GM21786 (cell line): ENCODE results near the gene ZNF784.

Experiments used
- ATAC-seq: cut with Tn5 transposase; IDR thresholded peaks from one replicate; pipeline ENCODE4 v1.9.1; 2021; ENCODE audit not compliant: unreplicated experiment

The ZNF784 gene, protein sequence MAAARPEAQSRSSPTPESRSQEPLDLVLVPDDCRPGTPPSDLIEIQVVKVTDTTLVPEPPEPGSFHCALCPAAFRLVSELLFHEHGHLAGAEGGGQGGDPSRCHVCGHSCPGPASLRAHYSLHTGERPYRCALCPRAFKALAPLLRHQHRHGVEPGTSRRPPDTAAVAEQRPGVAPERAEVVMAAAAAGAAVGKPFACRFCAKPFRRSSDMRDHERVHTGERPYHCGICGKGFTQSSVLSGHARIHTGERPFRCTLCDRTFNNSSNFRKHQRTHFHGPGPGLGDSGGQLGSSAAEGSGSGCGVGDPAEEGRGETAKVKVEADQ

DNA sequence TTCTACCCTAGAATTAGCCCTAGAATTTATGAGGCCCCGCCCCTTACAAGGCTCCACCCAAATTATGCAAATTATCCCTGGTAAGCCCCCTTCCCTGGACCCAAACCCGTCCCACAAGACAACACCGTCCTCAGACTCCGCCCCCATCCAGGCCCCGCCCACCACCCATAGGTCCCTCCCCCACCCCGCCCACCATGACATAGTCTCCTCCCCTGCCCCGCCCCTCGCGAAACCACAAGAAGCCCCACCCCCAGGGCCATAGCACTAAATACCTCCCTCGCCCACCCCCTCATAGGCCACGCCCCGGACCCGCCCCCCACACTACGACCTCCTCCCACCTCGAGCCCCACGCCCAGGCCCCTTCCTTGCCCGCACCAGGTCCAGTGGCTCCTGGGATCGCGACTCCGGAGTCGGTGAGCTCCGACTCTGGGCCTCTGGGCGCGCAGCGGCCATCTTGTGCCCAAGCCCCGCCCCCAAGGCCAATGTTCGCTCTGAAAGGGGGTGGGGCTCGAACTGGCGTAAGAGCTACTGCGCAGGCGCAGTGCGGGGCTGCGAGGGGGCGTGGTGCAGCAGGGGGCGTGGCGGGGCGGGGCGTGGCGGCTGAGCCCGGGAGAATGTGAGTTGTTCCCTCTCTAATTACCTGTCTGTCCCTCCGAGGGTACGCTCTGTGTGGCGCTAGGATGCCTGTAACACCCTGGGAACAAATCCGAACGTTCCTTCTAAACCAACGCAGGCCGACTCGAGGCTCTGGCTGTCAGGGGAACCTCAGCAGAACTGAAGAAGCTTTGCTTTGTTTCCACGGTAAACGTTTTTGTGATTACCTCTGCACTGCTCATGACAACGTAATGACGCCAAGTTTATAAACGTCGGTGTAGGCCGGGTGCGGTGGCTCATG lies at the start of gene ZNF784:
Gene ZNF784, minus strand, starts transcription at position 458 of the 895 bp plus-strand sequence. Its CDS starts 5 bp downstream, at position 453.
- peak; percentile 69 for ATAC-seq

DNA sequence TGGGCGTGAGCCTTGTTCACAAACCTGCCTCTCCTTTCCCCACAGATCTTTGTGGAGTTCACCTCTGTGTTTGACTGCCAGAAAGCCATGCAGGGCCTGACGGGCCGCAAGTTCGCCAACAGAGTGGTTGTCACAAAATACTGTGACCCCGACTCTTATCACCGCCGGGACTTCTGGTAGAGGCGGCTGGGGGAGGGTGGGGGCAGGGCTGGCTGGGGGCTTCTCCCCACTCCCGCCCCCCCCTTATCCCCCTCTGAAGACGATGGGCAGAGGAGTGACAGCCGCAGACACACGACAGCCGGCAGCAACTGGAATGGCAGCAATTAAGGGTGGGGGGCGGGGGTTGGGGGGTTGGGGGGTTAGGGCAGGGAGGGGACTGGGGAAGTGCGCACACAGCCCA lies 49.5 kb upstream of the ZNF784 start:
- ATAC-seq = no peak

DNA sequence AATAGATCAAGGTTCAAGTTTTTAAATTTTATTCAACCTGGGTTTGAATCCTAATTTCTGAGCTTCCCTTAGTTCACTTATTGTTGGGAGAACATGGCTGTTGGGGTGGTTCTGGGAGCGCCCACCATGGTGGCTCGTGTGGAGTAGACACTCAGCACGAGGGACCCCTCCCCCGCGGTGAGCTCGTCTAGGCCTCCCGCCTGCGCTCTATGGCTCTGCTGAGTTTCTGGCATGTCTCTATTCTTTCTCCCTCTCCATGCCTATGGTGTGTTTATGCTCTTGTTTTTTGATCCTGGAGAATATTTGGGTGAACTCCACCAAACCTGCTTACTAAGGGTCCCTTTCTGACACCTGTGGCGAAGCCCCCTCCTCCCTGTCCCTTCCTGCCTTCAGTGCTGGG lies 49.1 kb upstream of the ZNF784 start:
- no peak for ATAC-seq

DNA sequence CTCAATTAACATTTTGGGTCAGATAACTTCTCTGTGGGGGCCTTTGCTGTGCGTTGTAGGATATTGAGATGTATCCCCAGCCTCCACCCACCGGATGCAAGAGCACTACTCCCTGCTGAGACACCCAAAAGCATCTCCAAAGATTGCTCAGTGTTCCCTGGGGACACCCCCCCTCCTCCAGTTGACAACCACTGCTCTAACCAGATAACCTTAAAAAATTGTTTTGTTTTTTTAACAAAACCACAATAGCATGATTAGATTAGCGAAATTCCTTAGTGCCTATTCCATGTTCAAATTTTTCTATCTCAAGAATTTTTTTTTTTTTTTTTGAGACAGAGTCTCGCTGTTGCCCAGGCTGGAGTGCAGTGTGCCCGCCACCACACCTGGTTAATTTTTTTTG lies 48.1 kb upstream of the ZNF784 start:
- ATAC-seq = no peak

DNA sequence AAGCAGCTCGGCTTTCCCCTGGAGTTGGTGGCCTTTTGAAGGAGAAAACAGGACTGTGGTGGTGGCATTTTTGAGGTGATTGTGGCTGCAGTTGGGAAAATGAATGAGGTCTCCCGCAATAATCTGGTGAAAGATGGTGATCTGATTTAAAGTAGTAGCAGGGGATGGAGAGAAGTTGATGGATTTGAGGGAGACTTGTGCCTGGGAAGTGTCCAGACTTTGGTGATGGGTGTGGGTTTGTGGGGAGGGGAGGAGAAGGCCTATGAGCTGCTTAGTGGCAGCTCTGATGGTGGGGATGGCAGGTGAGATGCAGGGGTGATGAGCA lies 46.6 kb upstream of the ZNF784 start:
- ATAC-seq = no peak

DNA sequence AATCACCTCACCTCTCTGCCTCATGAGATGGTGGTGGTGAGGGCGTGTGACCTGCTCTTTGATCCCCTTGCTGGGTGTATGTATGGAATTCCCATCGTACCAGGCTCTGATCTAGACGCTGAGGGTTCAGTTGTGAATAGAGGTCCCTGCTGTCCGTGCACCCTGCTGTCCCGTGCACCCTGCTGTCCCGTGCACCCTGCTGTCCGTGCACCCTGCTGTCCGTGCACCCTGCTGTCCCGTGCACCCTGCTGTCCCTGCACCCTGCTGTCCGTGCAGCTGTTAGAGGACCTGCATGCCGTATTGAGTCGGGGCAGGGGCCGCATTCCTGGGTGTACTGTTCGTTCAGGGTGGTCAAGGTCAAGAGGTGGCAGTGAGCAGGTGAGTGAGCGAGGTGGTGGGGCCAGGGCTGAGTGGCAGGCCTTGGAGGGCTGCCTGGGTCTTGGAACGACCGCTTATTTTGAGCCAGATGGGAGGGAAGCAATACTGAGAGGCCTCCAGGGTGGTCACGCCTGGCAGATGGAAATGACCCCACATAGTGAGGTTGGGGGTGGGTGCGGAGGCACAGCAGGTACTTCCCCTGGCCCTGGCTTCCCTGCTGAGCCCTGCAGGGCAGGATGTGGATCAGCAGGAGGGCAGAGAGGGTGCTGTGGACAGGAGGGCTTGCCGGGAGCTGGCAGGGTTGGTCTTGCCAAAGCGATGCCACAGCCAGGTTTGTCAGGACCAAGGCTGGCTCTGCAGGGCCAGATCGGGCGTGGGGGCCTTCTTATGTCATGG lies 46.1 kb upstream of the ZNF784 start:
- no peak for ATAC-seq

DNA sequence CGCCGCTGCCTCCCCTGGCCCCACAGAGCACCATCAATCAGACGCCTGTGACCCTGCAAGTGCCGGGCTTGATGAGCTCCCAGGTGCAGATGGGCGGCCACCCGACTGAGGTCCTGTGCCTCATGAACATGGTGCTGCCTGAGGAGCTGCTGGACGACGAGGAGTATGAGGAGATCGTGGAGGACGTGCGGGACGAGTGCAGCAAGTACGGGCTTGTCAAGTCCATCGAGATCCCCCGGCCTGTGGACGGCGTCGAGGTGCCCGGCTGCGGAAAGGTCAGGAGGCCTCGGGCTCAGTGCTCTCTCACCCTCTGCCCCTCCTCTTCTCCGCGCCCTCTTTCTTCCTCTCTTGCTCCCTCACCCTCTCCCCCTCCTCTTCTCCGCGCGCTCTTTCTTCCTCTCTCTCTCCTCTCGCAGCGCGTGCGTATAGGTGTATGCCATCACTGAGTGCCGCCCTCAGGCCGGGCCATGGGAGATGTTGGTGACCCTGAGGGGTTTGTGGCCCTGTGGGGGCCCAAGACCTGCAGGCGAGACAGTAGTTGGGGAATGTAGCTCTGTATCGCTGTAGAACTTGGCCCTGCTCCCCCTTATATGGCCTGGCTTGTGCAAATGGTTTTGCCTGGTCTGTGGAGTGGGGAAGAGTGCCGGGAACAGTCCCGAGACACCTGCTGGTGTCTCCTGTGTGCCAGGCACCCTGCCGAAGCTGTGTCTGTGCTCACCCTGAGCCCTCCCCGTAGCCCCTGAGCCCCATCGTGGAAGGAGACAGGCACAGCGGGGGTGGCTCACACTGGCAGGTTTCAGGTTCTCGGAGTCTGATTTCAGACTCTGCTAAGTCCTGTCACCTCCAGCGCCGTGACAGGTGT lies 45.3 kb upstream of the ZNF784 start:
- no peak for ATAC-seq

DNA sequence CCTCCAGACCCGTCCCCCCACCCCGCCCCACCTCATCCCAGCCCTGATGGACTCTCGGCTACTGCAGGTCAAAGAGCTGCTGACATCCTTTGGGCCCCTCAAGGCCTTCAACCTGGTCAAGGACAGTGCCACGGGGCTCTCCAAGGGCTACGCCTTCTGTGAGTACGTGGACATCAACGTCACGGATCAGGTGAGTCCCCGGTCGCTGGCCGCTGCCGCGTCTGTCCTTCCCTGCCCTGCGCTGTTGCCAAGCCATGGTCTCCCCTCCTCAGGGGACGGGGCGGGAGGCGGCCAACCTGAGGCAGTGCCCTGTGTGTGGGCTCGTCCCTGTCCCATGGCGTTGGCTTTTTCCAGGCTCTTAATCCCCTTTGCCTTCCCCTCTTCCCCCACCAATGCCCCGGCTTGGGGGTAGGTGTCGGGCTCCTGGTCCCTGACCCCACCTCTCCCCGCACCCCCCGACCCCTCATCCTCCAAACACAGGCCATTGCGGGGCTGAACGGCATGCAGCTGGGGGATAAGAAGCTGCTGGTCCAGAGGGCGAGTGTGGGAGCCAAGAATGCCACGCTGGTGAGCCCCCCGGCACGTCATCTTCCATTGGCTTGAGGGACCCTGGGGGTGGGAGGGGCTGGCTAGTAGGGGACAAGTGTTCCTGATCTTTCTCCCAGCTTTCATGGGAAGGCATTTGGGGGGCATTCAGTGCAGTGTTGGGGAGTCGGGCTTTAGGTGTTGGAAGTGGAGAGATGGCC lies 44.4 kb upstream of the ZNF784 start:
- no peak for ATAC-seq

DNA sequence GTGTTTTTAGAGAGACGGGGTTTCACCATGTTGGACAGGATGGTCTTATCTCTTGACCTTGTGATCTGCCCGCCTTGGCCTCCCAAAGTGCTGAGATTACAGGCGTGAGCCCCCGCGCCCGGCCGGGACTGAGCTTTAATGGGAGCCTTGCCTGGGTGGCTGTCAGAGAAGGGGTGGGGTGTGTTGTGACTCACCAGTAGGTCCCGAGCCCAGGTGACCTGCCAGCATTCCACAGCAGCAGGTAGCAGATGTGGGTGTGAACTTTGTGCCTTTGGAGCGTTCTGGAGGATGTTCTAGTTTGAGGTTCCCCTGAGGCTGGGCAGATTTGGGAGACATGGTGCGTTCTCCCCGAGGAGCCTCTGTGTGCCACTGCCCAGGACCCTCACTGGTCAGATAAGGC lies 43.6 kb upstream of the ZNF784 start:
- ATAC-seq = no peak

DNA sequence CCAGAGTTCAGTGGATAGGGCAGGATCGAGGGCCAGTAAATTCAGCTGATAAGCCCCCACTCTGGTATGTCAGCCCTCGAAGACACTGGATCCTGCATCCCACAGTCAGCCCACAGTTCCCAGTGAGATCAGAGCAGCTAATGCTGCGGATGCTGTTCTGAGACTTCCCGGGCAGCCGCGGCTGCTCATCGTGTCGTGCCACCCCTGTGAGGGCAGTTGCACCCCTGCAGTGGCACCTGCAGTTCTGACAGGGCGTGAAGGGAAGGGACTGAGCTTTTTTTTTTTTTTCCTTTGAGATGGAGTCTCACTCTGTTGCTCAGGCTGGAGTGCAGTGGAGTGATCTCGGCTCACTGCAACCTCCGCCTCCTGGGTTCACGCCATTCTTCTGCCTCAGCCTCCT lies 43.1 kb upstream of the ZNF784 start:
- no peak for ATAC-seq

DNA sequence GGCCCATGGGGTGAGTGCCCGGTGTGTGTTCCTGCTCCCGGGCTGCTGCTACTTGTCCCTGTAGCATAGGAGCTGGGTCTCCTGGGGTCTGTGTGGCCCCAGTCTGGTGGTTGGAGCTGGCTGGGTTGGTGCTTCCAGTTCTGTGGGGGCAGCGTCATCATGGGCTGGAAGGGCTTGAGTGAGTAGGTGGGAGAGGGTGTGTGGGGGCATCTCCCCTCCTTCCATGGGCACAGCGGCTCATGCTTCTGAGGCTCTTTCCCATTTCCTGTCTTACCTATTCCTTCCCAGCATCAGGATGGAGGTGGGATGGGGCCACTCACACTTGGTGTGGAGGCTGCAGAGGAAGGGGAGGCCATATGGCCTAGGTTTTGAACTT lies 42.6 kb upstream of the ZNF784 start:
- no peak for ATAC-seq

DNA sequence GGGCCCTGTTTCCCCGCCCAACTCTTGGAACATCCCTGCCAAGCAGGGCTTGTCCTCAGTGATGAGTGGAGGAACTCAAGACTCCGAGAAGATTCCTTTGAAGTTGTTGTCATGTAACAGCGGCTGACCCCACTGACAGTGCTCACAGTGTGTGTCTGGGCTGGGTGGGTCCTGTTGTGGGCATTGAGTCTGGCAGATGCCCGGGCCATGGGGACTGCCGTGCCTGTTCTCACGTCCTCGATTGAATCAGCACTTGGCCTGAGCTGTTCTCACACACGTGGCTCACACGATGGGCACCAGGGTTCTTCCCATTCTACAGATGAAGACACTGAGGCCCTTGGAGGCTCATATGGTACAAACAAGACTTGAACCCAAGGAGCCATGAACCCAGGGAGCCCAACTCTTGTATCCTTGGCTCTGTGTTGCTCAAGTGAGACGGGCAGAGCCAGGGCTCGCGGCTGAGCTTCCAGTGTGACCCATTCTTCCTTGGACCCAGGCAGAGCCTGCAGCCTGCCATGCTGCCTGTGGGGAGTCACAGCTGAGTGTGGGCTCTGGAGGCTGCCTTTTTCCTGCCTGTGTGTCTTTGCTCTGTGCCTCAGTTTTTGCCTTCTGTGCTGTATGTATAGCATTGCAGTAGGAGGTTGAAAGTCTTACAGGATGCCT lies 42.1 kb upstream of the ZNF784 start:
- no peak for ATAC-seq

DNA sequence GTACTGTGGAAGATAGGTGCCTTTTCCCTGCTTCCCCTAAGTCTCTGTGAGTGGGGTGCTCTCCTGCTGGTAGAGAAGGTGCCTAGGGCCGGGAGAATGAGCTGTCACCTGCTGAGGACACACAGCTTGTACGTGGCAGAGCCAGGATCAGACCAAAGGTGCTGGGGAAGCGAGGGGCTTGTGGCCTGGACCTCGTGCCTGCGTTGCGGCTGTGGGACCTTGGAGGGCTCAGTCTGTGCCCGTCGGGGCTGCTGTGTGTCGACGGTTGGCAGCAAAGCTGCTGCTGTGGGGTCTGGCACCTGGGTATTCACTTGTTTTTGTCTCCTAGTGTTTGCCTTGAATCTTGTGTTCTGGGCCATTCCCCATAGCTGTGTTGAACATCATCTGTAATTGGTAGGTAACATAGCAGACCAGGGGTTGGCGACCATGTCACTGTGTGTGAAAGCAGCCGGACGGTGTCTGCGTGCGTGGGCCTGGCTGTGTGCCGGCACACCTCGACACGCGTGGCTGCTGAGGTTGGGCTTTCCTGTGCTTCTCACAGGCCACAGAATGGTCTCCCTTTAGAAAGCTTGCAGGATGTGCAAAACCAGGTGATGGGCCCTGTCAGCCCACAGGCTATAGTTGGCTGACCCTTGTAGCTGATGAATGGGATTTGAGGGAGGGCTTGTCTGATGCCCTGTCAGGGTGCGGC lies 39.6 kb upstream of the ZNF784 start:
- no peak for ATAC-seq

DNA sequence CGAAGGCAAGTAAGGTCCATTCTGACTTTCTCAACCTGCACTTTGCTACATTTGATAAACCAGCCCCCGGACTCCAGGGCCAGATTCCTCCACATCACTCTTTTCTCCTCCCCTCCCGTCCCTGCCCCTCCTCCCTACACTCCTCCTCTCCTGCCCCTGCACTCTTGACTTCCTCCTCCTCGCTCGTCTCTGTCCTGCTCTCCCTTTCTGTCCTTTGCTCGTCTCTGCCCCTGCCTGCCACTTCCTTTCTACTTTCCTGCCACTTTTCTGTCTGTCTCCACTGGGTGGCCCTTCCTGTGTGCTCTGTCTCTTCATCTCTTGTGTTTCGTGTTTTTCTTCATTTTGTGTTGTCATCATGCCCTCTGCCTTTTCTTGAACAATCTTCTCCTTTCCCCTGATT lies 37.5 kb upstream of the ZNF784 start:
- no peak for ATAC-seq

DNA sequence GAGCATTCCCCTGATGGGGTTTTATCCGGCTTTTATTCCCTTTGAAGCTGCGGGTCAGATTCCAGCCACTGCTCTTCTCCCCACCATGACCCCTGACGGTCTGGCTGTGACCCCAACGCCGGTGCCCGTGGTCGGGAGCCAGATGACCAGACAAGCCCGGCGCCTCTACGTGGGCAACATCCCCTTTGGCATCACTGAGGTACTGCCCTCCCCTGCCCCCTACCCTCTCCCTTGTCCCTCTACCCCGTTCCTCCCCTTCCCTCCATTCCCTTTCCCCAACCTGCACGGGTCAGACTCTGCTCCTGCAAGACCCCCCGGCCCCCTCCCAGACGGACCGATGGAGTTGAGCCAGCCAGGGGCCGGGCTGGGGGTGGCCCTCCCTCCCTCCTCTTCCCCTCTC lies 36.6 kb upstream of the ZNF784 start:
- ATAC-seq = no peak

DNA sequence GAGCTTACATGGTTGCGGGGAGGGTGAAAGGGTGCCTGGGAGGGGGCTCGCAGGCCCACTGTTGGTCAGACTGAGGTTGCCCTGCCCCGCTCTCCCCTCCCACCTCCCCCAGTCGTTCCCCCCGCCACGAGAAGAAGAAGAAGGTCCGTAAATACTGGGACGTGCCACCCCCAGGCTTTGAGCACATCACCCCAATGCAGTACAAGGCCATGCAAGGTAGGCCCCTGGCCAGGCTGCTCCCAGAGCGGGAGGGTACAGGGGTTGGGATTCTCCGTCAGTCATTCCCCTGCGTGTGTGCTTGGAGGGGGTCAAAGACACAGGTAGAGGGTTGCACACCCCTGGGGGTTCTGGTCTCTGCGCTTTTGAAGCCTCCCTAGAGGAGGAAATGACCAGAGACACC lies 36.0 kb upstream of the ZNF784 start:
- no peak for ATAC-seq

DNA sequence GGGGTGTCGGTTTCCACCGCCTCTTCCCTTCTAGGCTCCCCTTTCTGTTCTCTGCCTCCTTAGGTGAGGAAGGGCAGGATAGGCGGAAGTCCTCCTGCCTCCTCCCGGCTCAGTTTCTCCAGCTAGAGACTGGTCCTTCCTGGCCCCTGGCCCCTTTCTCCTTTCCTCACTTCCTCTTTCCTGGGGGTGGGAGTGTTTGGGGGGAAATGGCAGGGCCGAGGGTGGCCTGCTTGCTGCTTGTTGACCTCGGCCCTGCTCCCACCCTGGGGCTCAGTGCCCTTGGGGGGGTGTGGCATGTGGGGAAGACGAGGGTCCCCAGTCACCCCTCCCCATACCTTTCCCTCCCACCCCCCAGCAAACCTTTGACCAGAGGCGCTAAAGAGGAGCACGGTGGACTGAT lies 35.5 kb upstream of the ZNF784 start:
- ATAC-seq = no peak

DNA sequence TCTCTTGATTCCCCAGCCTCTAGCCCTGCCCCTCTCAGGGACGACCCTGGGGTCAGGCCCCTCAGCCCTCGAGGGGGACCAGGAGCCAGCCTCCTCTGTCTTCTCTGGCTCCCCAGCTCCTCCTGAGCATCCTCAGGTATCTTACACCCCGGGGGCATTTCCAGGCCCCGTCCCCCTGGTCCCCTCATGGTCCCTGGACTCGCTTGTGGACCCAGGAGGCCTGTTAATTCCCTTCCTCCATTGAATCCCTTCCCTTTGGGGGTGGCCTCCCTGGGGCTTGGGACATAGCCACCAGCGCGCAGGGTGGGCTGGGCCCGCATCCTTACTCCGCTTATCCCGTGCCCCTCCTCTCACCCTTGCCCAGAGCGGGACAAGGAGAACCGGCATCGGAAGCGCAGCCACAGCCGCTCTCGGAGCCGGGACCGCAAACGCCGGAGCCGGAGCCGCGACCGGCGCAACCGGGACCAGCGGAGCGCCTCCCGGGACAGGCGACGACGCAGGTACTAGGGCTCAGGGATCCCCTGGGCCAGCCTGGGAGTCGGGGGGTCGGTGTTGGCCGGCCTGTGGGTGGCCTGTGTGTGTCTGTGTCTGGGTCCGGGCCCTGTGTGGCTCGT lies 34.6 kb upstream of the ZNF784 start:
- no peak for ATAC-seq
